Gastroesophageal sphincter (tissue), 3 donors: ENCODE data around the gene TTC9C.

ENCODE experiments used
- EP300 ChIP-seq: sonication (generic); formaldehyde crosslinking; IDR thresholded peaks from one replicate; pipeline ENCODE4 v1.6.1; 2017; ENCODE audit warnings: antibody characterized with exemption, mild to moderate bottlenecking
- TF ChIP-seq, protein P1 (sequence below), 4 experiments: fragments of 200-600 bp in 2 of 4; fragments of 450-650 bp in 2 of 4; sonication (generic) in 1 of 4; IDR thresholded peaks; one replicate each; pipeline ENCODE4 v1.5.1; 2017 to 2019; ENCODE audit warnings: antibody characterized with exemption in 4 of 4, mild to moderate bottlenecking in 2 of 4, moderate library complexity in 2 of 4

DNA sequence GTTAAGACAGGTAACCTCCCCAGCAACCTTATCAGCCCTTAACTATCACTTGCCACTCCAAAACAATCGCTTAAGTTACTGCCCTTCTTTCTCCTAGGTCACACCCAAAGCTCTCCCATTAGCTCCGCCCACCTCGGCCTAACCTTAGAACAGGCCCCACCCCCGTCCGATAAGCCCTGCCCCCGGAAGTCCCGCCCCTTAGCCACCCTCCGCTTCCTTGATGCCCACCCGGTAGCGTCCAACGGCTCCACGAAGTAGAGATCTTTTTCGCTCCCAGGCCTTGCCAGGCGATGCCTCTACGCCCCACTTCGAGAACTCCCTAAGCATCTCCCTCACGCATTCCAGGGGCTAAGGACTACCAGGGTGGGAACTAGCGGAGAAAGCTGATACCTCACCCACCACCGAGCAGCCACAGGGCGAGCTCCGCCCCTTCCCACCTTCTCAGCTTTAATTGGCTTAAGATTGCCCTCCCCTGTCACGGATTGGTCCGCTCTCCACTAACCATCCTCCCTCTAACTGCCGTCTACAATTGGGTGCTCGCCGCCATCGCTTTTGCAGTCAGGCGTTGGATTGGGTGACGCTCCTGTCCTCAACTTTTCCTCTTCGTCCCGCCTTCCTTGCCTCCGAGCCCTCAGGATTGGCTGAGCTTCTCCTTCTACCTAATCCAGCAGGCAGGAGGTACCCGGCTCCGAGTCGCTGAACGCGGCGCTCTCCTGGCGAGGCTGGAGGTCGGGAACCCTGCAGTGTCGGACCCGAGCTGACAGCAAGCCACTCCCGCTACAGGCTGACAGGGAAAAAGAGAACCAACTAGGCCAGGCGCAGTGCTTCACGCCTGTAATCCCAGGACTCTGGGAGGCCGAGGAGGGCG, 25.7 kb downstream of the TTC9C start, which contains the start of gene ZBTB3:
- TF ChIP-seq, protein P1, sequence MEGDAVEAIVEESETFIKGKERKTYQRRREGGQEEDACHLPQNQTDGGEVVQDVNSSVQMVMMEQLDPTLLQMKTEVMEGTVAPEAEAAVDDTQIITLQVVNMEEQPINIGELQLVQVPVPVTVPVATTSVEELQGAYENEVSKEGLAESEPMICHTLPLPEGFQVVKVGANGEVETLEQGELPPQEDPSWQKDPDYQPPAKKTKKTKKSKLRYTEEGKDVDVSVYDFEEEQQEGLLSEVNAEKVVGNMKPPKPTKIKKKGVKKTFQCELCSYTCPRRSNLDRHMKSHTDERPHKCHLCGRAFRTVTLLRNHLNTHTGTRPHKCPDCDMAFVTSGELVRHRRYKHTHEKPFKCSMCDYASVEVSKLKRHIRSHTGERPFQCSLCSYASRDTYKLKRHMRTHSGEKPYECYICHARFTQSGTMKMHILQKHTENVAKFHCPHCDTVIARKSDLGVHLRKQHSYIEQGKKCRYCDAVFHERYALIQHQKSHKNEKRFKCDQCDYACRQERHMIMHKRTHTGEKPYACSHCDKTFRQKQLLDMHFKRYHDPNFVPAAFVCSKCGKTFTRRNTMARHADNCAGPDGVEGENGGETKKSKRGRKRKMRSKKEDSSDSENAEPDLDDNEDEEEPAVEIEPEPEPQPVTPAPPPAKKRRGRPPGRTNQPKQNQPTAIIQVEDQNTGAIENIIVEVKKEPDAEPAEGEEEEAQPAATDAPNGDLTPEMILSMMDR (IDR thresholded peaks at IDR 0.05), result peak in 3 of 4 experiments; percentile 5 to 55 (median 44)
- no peak for TF ChIP-seq EP300
